Progenitor cell of endocrine pancreas (in vitro differentiated cells): ENCODE results near the gene CYP2W1. TPM values are rescaled to one million over a fixed set of nuclear protein-coding genes. Genes with fewer than 3 reads are reported as not detected.

Experiments
- DNase-seq: peaks from one replicate; pipeline ENCODE4 v3.0.0; 2021; ENCODE audit warnings: low spot score; ENCODE audit not compliant: unreplicated experiment
- H3K27ac Mint-ChIP-seq: 2 replicates; pipeline ENCODE4 v1.8.0; 2021; ENCODE audit warnings: mild to moderate bottlenecking, moderate library complexity, mixed read lengths
- H3K27me3 Mint-ChIP-seq: 2 replicates; pipeline ENCODE4 v1.8.0; 2021; ENCODE audit warnings: mixed read lengths
- H3K36me3 Mint-ChIP-seq: 2 replicates; pipeline ENCODE4 v1.8.0; 2022; ENCODE audit warnings: mixed read lengths; ENCODE audit not compliant: insufficient read depth
- H3K4me1 Mint-ChIP-seq: 2 replicates; pipeline ENCODE4 v1.8.0; 2021; ENCODE audit warnings: low read depth, mixed read lengths
- H3K4me3 Mint-ChIP-seq: 2 replicates; pipeline ENCODE4 v1.8.0; 2021; ENCODE audit warnings: low read depth, mild to moderate bottlenecking, moderate library complexity, mixed read lengths
- H3K9me3 Mint-ChIP-seq: 2 replicates; pipeline ENCODE4 v1.8.0; 2021; ENCODE audit warnings: low read depth, mixed read lengths
- CTCF ChIP-seq: fragments of 200-600 bp; sonication (generic); IDR thresholded peaks from one replicate; pipeline ENCODE4 v1.5.0; 2021; ENCODE audit warnings: antibody characterized with exemption, mild to moderate bottlenecking; ENCODE audit not compliant: unreplicated experiment
- total RNA-seq: library from RNA; stranded (reverse); gene quantifications from 2 replicates; pipeline ENCODE4 v1.2.1, GENCODE V29; 2021

The CYP2W1 gene
- total RNA-seq, 1 donor from 2014 or later, result 1.2 TPM

GRCh38 chr7:992709-993607 lies 10.0 kb downstream of the CYP2W1 start:
- peak; percentile 100 for TF ChIP-seq CTCF
- H3K27me3 Mint-ChIP-seq, result no peaks in the 10 kb centered on the region
- H3K4me3 Mint-ChIP-seq, result no peak overlapping the region
- peaks cover 4% of the 10 kb centered on the region for H3K4me1 Mint-ChIP-seq
- peak overlapping the region; percentile 11 for H3K27ac Mint-ChIP-seq
- peak; percentile 98 for DNase-seq
- no peaks in the 10 kb centered on the region for H3K36me3 Mint-ChIP-seq
- no peaks in the 10 kb centered on the region for H3K9me3 Mint-ChIP-seq

GRCh38 chr7:994592-995308 lies 11.8 kb downstream of the CYP2W1 start:
- Mint-ChIP-seq H3K36me3 (no peaks in the 10 kb centered on the region), H3K4me3 (no peak overlapping the region), H3K4me1 (peaks cover 4% of the 10 kb centered on the region), H3K27me3 (no peaks in the 10 kb centered on the region), H3K9me3 (no peaks in the 10 kb centered on the region), H3K27ac (no peak overlapping the region)
- TF ChIP-seq CTCF, result no peak
- no peak for DNase-seq

GRCh38 chr7:995571-995970 lies 12.6 kb downstream of the CYP2W1 start:
- peaks cover 4% of the 10 kb centered on the region for H3K4me1 Mint-ChIP-seq
- no peaks in the 10 kb centered on the region for H3K27me3 Mint-ChIP-seq
- H3K27ac Mint-ChIP-seq, result no peak overlapping the region
- no peak for DNase-seq
- no peaks in the 10 kb centered on the region for H3K36me3 Mint-ChIP-seq
- no peak overlapping the region for H3K4me3 Mint-ChIP-seq
- H3K9me3 Mint-ChIP-seq, result no peaks in the 10 kb centered on the region
- no peak for TF ChIP-seq CTCF

- H3K27me3 Mint-ChIP-seq, result no peaks in the 10 kb centered on the region
- H3K4me3 Mint-ChIP-seq, result no peak overlapping the region
- no peaks in the 10 kb centered on the region for H3K9me3 Mint-ChIP-seq
- DNase-seq, result no peak
- H3K36me3 Mint-ChIP-seq, result no peaks in the 10 kb centered on the region
- H3K4me1 Mint-ChIP-seq, result peaks cover 4% of the 10 kb centered on the region
- TF ChIP-seq CTCF, result no peak
- no peak overlapping the region for H3K27ac Mint-ChIP-seq
Observed at GRCh38 chr7:996079-996872, 13.3 kb downstream of the CYP2W1 start.
